GM19372 (cell line): ENCODE measurements around the gene ARVCF.

ENCODE experiments used
- ATAC-seq: cut with Tn5 transposase; IDR thresholded peaks from one replicate; pipeline ENCODE4 v1.9.1; 2021; ENCODE audit warnings: mild to moderate bottlenecking, low read depth, moderate library complexity; ENCODE audit not compliant: unreplicated experiment

ARVCF gene

GRCh38 chr22:20018001-20018400, 1.4 kb upstream of the ARVCF start:
- ATAC-seq = no peak

GRCh38 chr22:20017622-20017958, 967 bp upstream of the ARVCF start:
- ATAC-seq = no peak

GRCh38 chr22:20015971-20016733, 471 bp downstream of the ARVCF start:
- no peak for ATAC-seq

- ATAC-seq = no peak
Observed at GRCh38 chr22:20015187-20015625, 1.4 kb downstream of the ARVCF start.

GRCh38 chr22:20014526-20015186, 2.0 kb downstream of the ARVCF start:
- ATAC-seq = no peak

DNA sequence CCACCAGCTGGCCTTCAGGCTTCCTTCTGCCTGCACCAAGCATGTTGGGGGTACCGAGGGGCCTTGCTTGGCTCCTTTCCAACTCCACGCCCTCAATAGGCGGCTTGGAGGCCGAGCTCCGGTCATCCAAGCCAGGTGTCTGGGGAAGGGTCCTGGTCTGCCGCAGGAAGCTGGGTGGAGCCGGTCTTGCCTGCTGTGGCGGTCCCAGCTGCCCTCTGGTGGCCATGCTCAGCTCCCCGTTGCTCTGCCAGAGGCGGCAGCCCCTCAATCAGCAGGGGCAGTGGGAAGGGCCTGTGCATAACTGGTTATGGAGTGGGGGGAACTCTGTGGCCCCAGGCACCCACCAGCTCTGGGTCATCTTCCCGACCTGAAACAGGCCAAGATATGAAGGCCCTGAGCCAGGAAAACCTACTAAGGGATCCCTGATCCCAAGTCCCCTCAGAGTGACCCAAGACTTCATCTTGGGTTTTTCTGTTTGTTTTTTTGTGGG, 3.2 kb downstream of the ARVCF start:
- no peak for ATAC-seq

DNA sequence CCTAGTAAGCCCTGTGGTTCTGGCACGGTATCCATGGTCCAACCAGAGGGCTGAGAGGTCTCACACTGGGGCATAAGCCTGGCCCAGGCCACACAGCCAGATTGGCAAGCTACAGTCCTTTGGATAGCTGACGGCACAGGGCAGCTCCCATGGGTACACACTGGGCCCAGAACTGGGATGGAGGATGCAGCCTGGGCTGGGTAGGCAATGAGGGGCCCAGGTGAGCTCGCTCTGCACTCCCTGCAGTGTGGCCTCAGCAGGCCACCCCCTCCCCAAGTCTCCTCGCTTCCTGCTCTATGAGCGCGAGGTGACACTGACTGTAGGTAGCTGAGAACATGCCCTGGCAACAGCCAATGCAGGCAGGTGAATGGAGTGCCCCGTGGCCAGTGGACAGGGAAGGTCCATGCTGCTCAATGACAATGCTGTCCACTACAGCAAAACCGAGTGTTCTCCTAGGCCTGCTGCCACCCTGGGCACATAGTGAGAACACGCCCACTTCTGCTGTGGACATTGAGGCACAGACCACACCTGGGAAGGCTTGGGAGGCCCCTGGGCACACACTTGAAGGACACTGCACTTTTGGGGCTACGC, 3.8 kb downstream of the ARVCF start:
- ATAC-seq = no peak

- ATAC-seq = no peak
Observed at GRCh38 chr22:20011993-20012740, 4.5 kb downstream of the ARVCF start.

- ATAC-seq = no peak
Observed at GRCh38 chr22:20011123-20011992, 5.3 kb downstream of the ARVCF start.

GRCh38 chr22:20010307-20011122, 6.1 kb downstream of the ARVCF start:
- no peak for ATAC-seq

GRCh38 chr22:20009582-20010306, 6.9 kb downstream of the ARVCF start:
- no peak for ATAC-seq

GRCh38 chr22:20009018-20009491, 7.6 kb downstream of the ARVCF start:
- no peak for ATAC-seq

- no peak for ATAC-seq
Observed at GRCh38 chr22:20008221-20008995, 8.2 kb downstream of the ARVCF start.

DNA sequence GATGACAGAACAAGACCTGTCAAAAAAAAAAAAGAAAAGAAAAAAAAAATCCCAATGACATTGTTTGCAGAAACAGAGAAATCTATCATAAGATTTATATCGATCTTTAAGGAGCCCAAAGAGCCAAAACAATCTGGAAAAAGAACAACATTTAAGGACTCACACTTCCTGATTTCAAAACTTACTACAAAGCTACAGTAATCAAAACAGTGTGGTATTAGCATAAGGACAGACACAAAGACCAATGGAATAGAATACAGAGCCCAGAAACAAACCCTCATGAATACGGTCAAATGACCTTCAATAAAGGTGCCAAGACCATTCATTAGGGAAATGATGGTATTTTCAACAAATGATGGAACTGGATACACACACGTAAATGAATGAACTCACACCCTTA, 12.2 kb downstream of the ARVCF start:
- no peak for ATAC-seq

GRCh38 chr22:20003304-20003703, 13.3 kb downstream of the ARVCF start:
- ATAC-seq = no peak

GRCh38 chr22:20002636-20003035, 14.0 kb downstream of the ARVCF start:
- no peak for ATAC-seq

GRCh38 chr22:20002128-20002527, 14.5 kb downstream of the ARVCF start:
- ATAC-seq = no peak
